HL-60 (cell line): ENCODE data around the gene IRS1.

Source experiments
- DNase-seq, 2 experiments: peaks; one replicate each; pipeline ENCODE4 v3.0.0-alpha.2; 2010 to 2020; ENCODE audit warnings: low read depth in 1 of 2, low spot score in 1 of 2
- H3K27ac ChIP-seq: fragments of 250-450 bp; sonication (Bioruptor Pico); replicated peaks from 2 replicates; pipeline ENCODE4 v1.5.1; 2020; ENCODE audit warnings: mild to moderate bottlenecking, moderate library complexity
- H3K27me3 ChIP-seq: fragments of 250-450 bp; sonication (Bioruptor Pico); 2 replicates; pipeline ENCODE4 v1.5.1; 2021; ENCODE audit warnings: mild to moderate bottlenecking, moderate library complexity; ENCODE audit not compliant: insufficient read depth, poor library complexity, severe bottlenecking
- H3K4me3 ChIP-seq: replicated peaks from 2 replicates; pipeline ENCODE4 v1.5.1; 2011; ENCODE audit warnings: mild to moderate bottlenecking, control low read depth, low read length; ENCODE audit not compliant: insufficient read depth
- GABPA ChIP-seq: IDR thresholded peaks from 2 replicates; pipeline ENCODE4 v1.6.1; 2012; ENCODE audit warnings: low read depth
- POLR2AphosphoS5 ChIP-seq: IDR thresholded peaks from 2 replicates; pipeline ENCODE4 v1.6.1; 2012; ENCODE audit warnings: low read depth
- SPI1 ChIP-seq: IDR thresholded peaks from 2 replicates; pipeline ENCODE4 v1.6.1; 2012; ENCODE audit warnings: low read depth, mild to moderate bottlenecking, borderline replicate concordance
- TF ChIP-seq, protein P1 (sequence below): IDR thresholded peaks from 2 replicates; pipeline ENCODE4 v1.6.1; 2012; ENCODE audit warnings: low read depth; ENCODE audit not compliant: insufficient replicate concordance
- TF ChIP-seq, protein P2 (sequence below): IDR thresholded peaks from one replicate; pipeline ENCODE4 v1.5.1; 2011; ENCODE audit warnings: low read length, control low read depth, inconsistent platforms; ENCODE audit not compliant: insufficient read depth

IRS1 gene

DNA sequence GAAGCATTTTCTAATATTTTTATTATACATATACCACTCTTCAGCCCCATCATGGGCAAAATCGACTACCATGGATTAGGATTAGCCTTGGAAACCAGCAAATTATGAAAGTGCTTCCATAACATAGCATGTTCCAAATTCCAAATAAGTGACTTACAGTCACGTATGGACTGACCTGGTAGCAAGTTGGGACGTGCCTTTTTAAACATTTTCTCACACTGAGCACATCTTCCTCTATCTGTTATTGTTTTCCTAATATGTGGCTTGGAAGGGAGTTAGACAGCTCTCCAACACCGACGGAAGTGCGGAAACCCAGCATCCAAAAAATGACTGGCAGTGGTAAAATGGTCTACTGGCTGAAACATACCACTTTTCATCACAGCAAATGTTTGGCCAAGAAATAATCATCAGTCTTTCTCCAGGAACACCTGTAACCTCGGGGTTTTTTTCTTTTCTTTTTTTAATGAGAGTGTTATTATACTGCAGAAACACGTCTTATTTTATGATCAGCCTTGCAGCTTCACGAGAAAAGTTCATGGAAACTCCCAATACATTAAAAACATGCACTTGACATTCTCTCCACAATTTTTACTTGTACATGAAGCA lies 107.0 kb downstream of the IRS1 start:
- DNase-seq = no peak
- Histone ChIP-seq H3K27ac (no peak overlapping the region), H3K4me3 (no peak overlapping the region), H3K27me3 (no peaks in the 10 kb centered on the region)
- TF ChIP-seq SPI1 (no peak), POLR2AphosphoS5 (no peak), GABPA (no peak)
- TF ChIP-seq, protein P1, sequence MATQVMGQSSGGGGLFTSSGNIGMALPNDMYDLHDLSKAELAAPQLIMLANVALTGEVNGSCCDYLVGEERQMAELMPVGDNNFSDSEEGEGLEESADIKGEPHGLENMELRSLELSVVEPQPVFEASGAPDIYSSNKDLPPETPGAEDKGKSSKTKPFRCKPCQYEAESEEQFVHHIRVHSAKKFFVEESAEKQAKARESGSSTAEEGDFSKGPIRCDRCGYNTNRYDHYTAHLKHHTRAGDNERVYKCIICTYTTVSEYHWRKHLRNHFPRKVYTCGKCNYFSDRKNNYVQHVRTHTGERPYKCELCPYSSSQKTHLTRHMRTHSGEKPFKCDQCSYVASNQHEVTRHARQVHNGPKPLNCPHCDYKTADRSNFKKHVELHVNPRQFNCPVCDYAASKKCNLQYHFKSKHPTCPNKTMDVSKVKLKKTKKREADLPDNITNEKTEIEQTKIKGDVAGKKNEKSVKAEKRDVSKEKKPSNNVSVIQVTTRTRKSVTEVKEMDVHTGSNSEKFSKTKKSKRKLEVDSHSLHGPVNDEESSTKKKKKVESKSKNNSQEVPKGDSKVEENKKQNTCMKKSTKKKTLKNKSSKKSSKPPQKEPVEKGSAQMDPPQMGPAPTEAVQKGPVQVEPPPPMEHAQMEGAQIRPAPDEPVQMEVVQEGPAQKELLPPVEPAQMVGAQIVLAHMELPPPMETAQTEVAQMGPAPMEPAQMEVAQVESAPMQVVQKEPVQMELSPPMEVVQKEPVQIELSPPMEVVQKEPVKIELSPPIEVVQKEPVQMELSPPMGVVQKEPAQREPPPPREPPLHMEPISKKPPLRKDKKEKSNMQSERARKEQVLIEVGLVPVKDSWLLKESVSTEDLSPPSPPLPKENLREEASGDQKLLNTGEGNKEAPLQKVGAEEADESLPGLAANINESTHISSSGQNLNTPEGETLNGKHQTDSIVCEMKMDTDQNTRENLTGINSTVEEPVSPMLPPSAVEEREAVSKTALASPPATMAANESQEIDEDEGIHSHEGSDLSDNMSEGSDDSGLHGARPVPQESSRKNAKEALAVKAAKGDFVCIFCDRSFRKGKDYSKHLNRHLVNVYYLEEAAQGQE = no peak
- TF ChIP-seq, protein P2, sequence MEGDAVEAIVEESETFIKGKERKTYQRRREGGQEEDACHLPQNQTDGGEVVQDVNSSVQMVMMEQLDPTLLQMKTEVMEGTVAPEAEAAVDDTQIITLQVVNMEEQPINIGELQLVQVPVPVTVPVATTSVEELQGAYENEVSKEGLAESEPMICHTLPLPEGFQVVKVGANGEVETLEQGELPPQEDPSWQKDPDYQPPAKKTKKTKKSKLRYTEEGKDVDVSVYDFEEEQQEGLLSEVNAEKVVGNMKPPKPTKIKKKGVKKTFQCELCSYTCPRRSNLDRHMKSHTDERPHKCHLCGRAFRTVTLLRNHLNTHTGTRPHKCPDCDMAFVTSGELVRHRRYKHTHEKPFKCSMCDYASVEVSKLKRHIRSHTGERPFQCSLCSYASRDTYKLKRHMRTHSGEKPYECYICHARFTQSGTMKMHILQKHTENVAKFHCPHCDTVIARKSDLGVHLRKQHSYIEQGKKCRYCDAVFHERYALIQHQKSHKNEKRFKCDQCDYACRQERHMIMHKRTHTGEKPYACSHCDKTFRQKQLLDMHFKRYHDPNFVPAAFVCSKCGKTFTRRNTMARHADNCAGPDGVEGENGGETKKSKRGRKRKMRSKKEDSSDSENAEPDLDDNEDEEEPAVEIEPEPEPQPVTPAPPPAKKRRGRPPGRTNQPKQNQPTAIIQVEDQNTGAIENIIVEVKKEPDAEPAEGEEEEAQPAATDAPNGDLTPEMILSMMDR = no peak

DNA sequence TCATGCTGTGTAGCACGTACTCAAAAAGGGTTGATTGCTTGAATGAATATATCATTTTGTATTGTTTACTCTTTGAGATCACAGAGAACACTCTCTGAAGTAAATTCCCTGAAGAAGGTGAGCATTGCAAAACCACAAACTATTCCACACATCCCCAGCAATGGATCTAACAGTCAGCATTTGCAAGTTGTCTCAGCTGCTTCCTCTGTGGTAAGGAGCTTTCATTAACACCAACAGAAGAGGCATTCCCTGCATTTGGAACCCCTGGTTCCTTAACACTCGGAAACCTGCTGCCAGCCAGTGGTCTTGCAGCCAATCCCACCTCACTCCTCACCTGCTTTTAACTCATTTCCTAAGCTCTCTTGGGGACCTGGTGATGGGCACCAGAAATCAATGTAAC lies 108.4 kb downstream of the IRS1 start:
- no peaks in the 10 kb centered on the region for H3K27me3 ChIP-seq
- TF ChIP-seq POLR2AphosphoS5 = no peak
- TF ChIP-seq GABPA = no peak
- TF ChIP-seq SPI1 = no peak
- TF ChIP-seq, protein P2 = no peak
- TF ChIP-seq, protein P1 = no peak
- H3K4me3 ChIP-seq = no peak overlapping the region
- H3K27ac ChIP-seq = no peak overlapping the region
- DNase-seq = no peak

DNA sequence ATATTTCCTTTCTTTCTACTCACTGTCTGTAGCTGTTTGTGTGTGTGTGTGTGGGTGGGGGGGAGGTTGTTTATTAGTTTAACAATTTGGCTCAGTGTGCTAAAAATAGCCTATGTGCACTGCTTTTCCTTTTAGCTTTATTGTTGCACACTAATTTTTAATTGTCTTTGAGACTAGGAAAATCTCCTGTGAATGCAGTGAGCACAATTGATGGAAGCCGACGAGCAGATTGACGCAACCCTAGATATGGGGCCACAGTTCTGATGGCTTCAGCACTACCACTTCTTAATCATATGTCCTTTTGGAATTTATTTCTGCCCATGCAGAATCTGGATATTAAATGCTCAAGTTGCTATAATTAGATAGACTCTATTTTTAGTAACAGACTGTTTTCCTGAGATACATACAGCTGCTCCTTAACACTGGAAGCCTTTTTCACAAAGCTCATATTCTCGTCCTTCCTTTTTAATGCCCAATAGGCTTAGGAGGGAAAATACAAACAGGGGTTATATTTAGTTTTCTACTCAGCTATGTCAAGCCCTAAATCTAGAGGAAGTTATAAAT lies 109.1 kb downstream of the IRS1 start:
- Histone ChIP-seq H3K4me3 (no peak overlapping the region), H3K27me3 (no peaks in the 10 kb centered on the region), H3K27ac (no peak overlapping the region)
- DNase-seq = no peak
- TF ChIP-seq, protein P2 = no peak
- TF ChIP-seq POLR2AphosphoS5 = no peak
- TF ChIP-seq GABPA = no peak
- TF ChIP-seq, protein P1 = no peak
- no peak for TF ChIP-seq SPI1
